Measurements from ENCODE around the gene GOLGA6C. TPM values are rescaled to one million over a fixed set of nuclear protein-coding genes. Genes with fewer than 3 reads are reported as not detected.
"Not testable (repeated sequence)": the region's sequence is repeated elsewhere in the genome, so short reads cannot be mapped to it uniquely, and the experiment has no call there.

The GOLGA6C gene
- total RNA-seq, 2 experiments from 2014 or later = not detected

GRCh38 chr15:75237316-75237982, 20.7 kb upstream of the GOLGA6C start:
- Mint-ChIP-seq H3K4me3 (no peak overlapping the region), H3K9me3 (ENCODE audit: insufficient read depth) (no peaks in the 10 kb centered on the region), H3K36me3 (ENCODE audit: low read depth) (no peaks in the 10 kb centered on the region), H3K27me3 (ENCODE audit: low read depth) (peaks cover 8% of the 10 kb centered on the region), H3K27ac (no peak overlapping the region), H3K4me1 (ENCODE audit: low read depth) (no peaks in the 10 kb centered on the region)
- no peak for ATAC-seq
- ChIA-PET POLR2A (no interaction called here), CTCF (no interaction called here)
- no peak for DNase-seq

- Mint-ChIP-seq H3K36me3 (ENCODE audit: low read depth) (no peaks in the 10 kb centered on the region), H3K4me1 (ENCODE audit: low read depth) (no peaks in the 10 kb centered on the region), H3K4me3 (no peak overlapping the region), H3K27me3 (ENCODE audit: low read depth) (peaks cover 11% of the 10 kb centered on the region), H3K9me3 (ENCODE audit: insufficient read depth) (no peaks in the 10 kb centered on the region), H3K27ac (no peak overlapping the region)
- ChIA-PET POLR2A (no interaction called here), CTCF (no interaction called here)
- no peak for ATAC-seq
- no peak for DNase-seq
Measured at GRCh38 chr15:75238150-75238549, 20.0 kb upstream of the GOLGA6C start.

- H3K27ac Mint-ChIP-seq; H3K4me1 Mint-ChIP-seq (ENCODE audit: low read depth); H3K9me3 Mint-ChIP-seq (ENCODE audit: insufficient read depth); POLR2A ChIA-PET; H3K4me3 Mint-ChIP-seq; ATAC-seq; DNase-seq; H3K36me3 Mint-ChIP-seq (ENCODE audit: low read depth); CTCF ChIA-PET: not testable (repeated sequence)
- H3K27me3 Mint-ChIP-seq (ENCODE audit: low read depth) = peaks cover 14% of the 10 kb centered on the region
Measured at GRCh38 chr15:75245741-75246140, 12.4 kb upstream of the GOLGA6C start.

GRCh38 chr15:75248991-75249390, 9.1 kb upstream of the GOLGA6C start:
- H3K4me3 Mint-ChIP-seq; POLR2A ChIA-PET; H3K36me3 Mint-ChIP-seq (ENCODE audit: low read depth); H3K9me3 Mint-ChIP-seq (ENCODE audit: insufficient read depth); ATAC-seq; H3K27ac Mint-ChIP-seq; CTCF ChIA-PET; DNase-seq; H3K4me1 Mint-ChIP-seq (ENCODE audit: low read depth): not testable (repeated sequence)
- H3K27me3 Mint-ChIP-seq (ENCODE audit: low read depth) = peaks cover 26% of the 10 kb centered on the region

- Mint-ChIP-seq H3K36me3 (ENCODE audit: low read depth) (no peaks in the 10 kb centered on the region), H3K27ac (no peak overlapping the region), H3K4me3 (no peak overlapping the region), H3K4me1 (ENCODE audit: low read depth) (no peaks in the 10 kb centered on the region), H3K9me3 (ENCODE audit: insufficient read depth) (no peaks in the 10 kb centered on the region), H3K27me3 (ENCODE audit: low read depth) (peaks cover 26% of the 10 kb centered on the region)
- DNase-seq = no peak
- ChIA-PET CTCF (no interaction called here), POLR2A (no interaction called here)
- no peak for ATAC-seq
Measured at GRCh38 chr15:75249726-75250125, 8.4 kb upstream of the GOLGA6C start.

GRCh38 chr15:75251343-75251742, 6.8 kb upstream of the GOLGA6C start:
- POLR2A ChIA-PET = interaction anchor here (0.6 kb wide), 1 partner anchor 538 kb away, joined by 4 read pairs; no protein-coding TSS in a partner anchor
- H3K36me3 Mint-ChIP-seq (ENCODE audit: low read depth); CTCF ChIA-PET; ATAC-seq; H3K9me3 Mint-ChIP-seq (ENCODE audit: insufficient read depth); H3K4me1 Mint-ChIP-seq (ENCODE audit: low read depth); H3K4me3 Mint-ChIP-seq; H3K27ac Mint-ChIP-seq; DNase-seq: not testable (repeated sequence)
- peaks cover 26% of the 10 kb centered on the region for H3K27me3 Mint-ChIP-seq (ENCODE audit: low read depth)

- peaks cover 26% of the 10 kb centered on the region for H3K27me3 Mint-ChIP-seq (ENCODE audit: low read depth)
- H3K27ac Mint-ChIP-seq; H3K9me3 Mint-ChIP-seq (ENCODE audit: insufficient read depth); POLR2A ChIA-PET; H3K36me3 Mint-ChIP-seq (ENCODE audit: low read depth); H3K4me3 Mint-ChIP-seq; DNase-seq; H3K4me1 Mint-ChIP-seq (ENCODE audit: low read depth); ATAC-seq: not testable (repeated sequence)
- CTCF ChIA-PET = interaction anchor here (0.6 kb wide), 1 partner anchor 192 kb away, joined by 3 read pairs; no protein-coding TSS in a partner anchor
Measured at GRCh38 chr15:75252285-75252684, 5.8 kb upstream of the GOLGA6C start.

- H3K27ac Mint-ChIP-seq; CTCF ChIA-PET; H3K36me3 Mint-ChIP-seq (ENCODE audit: low read depth); DNase-seq; H3K27me3 Mint-ChIP-seq (ENCODE audit: low read depth); H3K9me3 Mint-ChIP-seq (ENCODE audit: insufficient read depth); H3K4me3 Mint-ChIP-seq; POLR2A ChIA-PET; H3K4me1 Mint-ChIP-seq (ENCODE audit: low read depth); ATAC-seq: not testable (repeated sequence)
Measured at GRCh38 chr15:75258620-75259343, 648 bp downstream of the GOLGA6C start.

GRCh38 chr15:75259873-75260272, 1.7 kb downstream of the GOLGA6C start:
- H3K27ac Mint-ChIP-seq; ATAC-seq; H3K27me3 Mint-ChIP-seq (ENCODE audit: low read depth); CTCF ChIA-PET; DNase-seq; H3K36me3 Mint-ChIP-seq (ENCODE audit: low read depth); POLR2A ChIA-PET; H3K4me3 Mint-ChIP-seq; H3K4me1 Mint-ChIP-seq (ENCODE audit: low read depth); H3K9me3 Mint-ChIP-seq (ENCODE audit: insufficient read depth): not testable (repeated sequence)

- H3K4me3 Mint-ChIP-seq; H3K4me1 Mint-ChIP-seq (ENCODE audit: low read depth); H3K36me3 Mint-ChIP-seq (ENCODE audit: low read depth); H3K27ac Mint-ChIP-seq; POLR2A ChIA-PET; H3K27me3 Mint-ChIP-seq (ENCODE audit: low read depth); ATAC-seq; H3K9me3 Mint-ChIP-seq (ENCODE audit: insufficient read depth); DNase-seq: not testable (repeated sequence)
- CTCF ChIA-PET = interaction anchor here (0.7 kb wide), 1 partner anchor 1846 kb away, joined by 3 read pairs; no protein-coding TSS in a partner anchor
Measured at GRCh38 chr15:75273751-75274359, 15.7 kb downstream of the GOLGA6C start.

- DNase-seq (peak; percentile 86), ATAC-seq (peak; percentile 98)
- H3K27ac Mint-ChIP-seq; H3K9me3 Mint-ChIP-seq (ENCODE audit: insufficient read depth); H3K27me3 Mint-ChIP-seq (ENCODE audit: low read depth); H3K4me3 Mint-ChIP-seq; H3K4me1 Mint-ChIP-seq (ENCODE audit: low read depth); H3K36me3 Mint-ChIP-seq (ENCODE audit: low read depth): not testable (repeated sequence)
- POLR2A ChIA-PET = interaction anchor here (0.6 kb wide), 1 partner anchor 248 kb away, joined by 3 read pairs; no protein-coding TSS in a partner anchor
- CTCF ChIA-PET = interaction anchor here (0.7 to 1.2 kb wide), 2 partner anchors 245 to 1847 kb away, joined by 3 to 5 read pairs; no protein-coding TSS in a partner anchor
Measured at GRCh38 chr15:75274509-75275107, 16.5 kb downstream of the GOLGA6C start.

GRCh38 chr15:75275617-75276016, 17.5 kb downstream of the GOLGA6C start:
- CTCF ChIA-PET = interaction anchor here (1.2 kb wide), 1 partner anchor 246 kb away, joined by 5 read pairs; no protein-coding TSS in a partner anchor

More at GRCh38 chr15:75275617-75276016, 17.5 kb downstream of the GOLGA6C start:
- H3K4me1 Mint-ChIP-seq (ENCODE audit: low read depth); H3K9me3 Mint-ChIP-seq (ENCODE audit: insufficient read depth); H3K27ac Mint-ChIP-seq; H3K36me3 Mint-ChIP-seq (ENCODE audit: low read depth); POLR2A ChIA-PET; ATAC-seq; H3K4me3 Mint-ChIP-seq; H3K27me3 Mint-ChIP-seq (ENCODE audit: low read depth): not testable (repeated sequence)
- DNase-seq = peak; percentile 19

Measured in activated CD8-positive, alpha-beta T cell treated with anti-CD3 and anti-CD28 coated beads, Interleukin-2, amount 10 ng/mL, durations not matched to agents 7 days and 5 days (primary cell).